ENCODE measurements around the gene SPDYE3.
"Not testable (repeated sequence)": the region's sequence is repeated elsewhere in the genome, so short reads cannot be mapped to it uniquely, and the experiment has no call there.

SPDYE3 gene

GRCh38 chr7:100270941-100271593, 36.4 kb upstream of the SPDYE3 start:
- H3K27me3 ChIP-seq (ENCODE audit: control insufficient read depth, insufficient read depth, low read length); H3K9me3 ChIP-seq (ENCODE audit: control insufficient read depth, low read length); H3K36me3 ChIP-seq (ENCODE audit: control insufficient read depth, insufficient read depth, low read length); H3K9ac ChIP-seq (ENCODE audit: low read length); H3K4me3 ChIP-seq (ENCODE audit: low read length): not testable (repeated sequence)
- peaks cover 13% of the 10 kb centered on the region for H3K4me1 ChIP-seq (ENCODE audit: control insufficient read depth, insufficient read depth, low read length)

DNA sequence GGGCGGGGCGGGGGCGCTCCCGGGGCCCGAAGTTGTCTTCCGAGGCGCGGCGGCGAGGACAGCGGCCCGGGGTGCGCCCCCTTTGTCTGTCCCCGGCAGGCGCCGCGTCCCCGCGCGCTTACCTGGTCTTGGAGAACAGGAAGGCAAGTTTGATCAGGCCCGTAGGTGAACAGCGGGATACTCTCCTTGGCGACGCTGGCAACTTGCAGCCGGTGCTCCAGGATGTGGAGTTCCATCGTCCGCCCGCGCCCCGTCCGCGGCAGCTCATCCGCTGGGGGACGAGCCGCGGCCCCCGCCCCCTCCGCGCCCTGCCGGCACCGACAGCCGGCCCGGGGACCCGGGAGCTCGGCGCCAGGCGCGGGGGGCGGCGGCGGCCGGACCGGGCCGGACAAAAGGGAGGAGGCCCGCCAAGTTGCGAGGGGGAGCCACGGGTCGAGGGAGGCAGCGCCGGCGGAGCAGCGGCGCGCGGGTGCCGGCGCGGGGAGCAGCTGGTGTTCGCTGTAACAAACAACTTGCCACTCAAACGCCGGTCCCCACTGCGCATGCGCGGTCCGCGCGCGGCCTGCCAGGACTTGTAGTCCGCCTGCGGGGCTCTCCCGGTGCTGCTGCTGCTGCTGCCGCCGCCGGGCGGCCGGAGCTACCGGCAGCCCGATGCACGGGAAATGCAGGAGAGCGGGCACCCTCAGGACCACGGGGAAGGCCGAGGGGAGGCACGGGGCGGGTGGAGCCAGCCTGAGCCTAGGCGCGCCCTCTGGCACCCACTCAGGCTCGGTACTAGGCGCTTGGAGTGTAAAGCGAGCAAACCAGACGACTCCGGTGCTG, 35.6 kb upstream of the SPDYE3 start:
- Histone ChIP-seq H3K4me1 (ENCODE audit: control insufficient read depth, insufficient read depth, low read length) (peaks cover 13% of the 10 kb centered on the region), H3K9me3 (ENCODE audit: control insufficient read depth, low read length) (no peaks in the 10 kb centered on the region), H3K9ac (ENCODE audit: low read length) (peak overlapping the region; percentile 50), H3K27me3 (ENCODE audit: control insufficient read depth, insufficient read depth, low read length) (no peaks in the 10 kb centered on the region), H3K36me3 (ENCODE audit: control insufficient read depth, insufficient read depth, low read length) (no peaks in the 10 kb centered on the region), H3K4me3 (ENCODE audit: low read length) (no peak overlapping the region)

- not testable (repeated sequence) for H3K4me3 ChIP-seq (ENCODE audit: low read length); H3K36me3 ChIP-seq (ENCODE audit: control insufficient read depth, insufficient read depth, low read length); H3K9me3 ChIP-seq (ENCODE audit: control insufficient read depth, low read length); H3K27me3 ChIP-seq (ENCODE audit: control insufficient read depth, insufficient read depth, low read length)
- peaks cover 13% of the 10 kb centered on the region for H3K4me1 ChIP-seq (ENCODE audit: control insufficient read depth, insufficient read depth, low read length)
- peak overlapping the region; percentile 50 for H3K9ac ChIP-seq (ENCODE audit: low read length)
Measured at GRCh38 chr7:100272538-100272902, 35.0 kb upstream of the SPDYE3 start.

DNA sequence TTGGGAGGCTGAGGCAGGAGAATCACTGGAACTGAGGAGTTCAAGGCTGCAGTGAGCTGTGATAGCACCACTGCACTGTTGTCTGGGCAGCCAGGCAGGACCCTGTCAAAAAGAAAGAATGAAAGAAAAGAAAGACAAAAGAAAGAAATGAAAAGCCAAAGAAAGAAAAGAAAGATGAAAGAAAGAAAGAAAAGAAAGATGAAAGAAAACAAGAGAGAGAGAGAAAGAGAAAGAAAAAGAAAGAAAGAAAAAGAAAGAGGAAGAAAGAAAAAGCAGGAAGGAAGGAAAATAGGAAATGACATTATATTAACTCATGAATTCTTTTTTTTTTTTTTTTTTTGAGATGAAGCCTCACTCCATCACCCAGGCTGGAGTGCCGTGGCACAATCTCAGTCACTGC, 32.4 kb upstream of the SPDYE3 start:
- H3K9ac ChIP-seq (ENCODE audit: low read length): no peak overlapping the region
- peaks cover 5% of the 10 kb centered on the region for H3K4me1 ChIP-seq (ENCODE audit: control insufficient read depth, insufficient read depth, low read length)
- no peaks in the 10 kb centered on the region for H3K36me3 ChIP-seq (ENCODE audit: control insufficient read depth, insufficient read depth, low read length)
- H3K27me3 ChIP-seq (ENCODE audit: control insufficient read depth, insufficient read depth, low read length): no peaks in the 10 kb centered on the region
- no peaks in the 10 kb centered on the region for H3K9me3 ChIP-seq (ENCODE audit: control insufficient read depth, low read length)
- H3K4me3 ChIP-seq (ENCODE audit: low read length): no peak overlapping the region

DNA sequence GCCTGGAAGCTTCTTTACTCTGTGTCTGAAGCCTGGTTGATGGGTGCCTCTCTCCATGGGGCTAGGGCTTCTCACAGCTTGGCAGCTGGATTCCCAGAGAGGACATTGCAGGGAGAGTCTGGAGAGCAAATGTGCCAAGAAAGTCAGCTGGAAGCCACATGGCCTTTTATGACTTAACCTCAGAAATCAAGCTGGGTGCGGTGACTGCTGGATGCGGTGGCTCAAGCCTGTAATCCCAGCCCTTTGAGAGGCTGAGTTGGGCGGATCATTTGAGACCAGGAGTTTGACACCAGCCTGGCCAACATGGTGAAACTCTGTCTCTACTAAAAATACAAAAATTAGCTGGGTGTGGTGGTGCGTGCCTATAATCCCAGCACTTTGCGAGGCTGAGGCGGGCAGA, 31.4 kb upstream of the SPDYE3 start:
- not testable (repeated sequence) for H3K4me1 ChIP-seq (ENCODE audit: control insufficient read depth, insufficient read depth, low read length); H3K4me3 ChIP-seq (ENCODE audit: low read length); H3K9ac ChIP-seq (ENCODE audit: low read length); H3K36me3 ChIP-seq (ENCODE audit: control insufficient read depth, insufficient read depth, low read length); H3K9me3 ChIP-seq (ENCODE audit: control insufficient read depth, low read length); H3K27me3 ChIP-seq (ENCODE audit: control insufficient read depth, insufficient read depth, low read length)

GRCh38 chr7:100282069-100282608, 25.4 kb upstream of the SPDYE3 start:
- H3K9ac ChIP-seq (ENCODE audit: low read length); H3K4me3 ChIP-seq (ENCODE audit: low read length); H3K9me3 ChIP-seq (ENCODE audit: control insufficient read depth, low read length); H3K4me1 ChIP-seq (ENCODE audit: control insufficient read depth, insufficient read depth, low read length); H3K27me3 ChIP-seq (ENCODE audit: control insufficient read depth, insufficient read depth, low read length); H3K36me3 ChIP-seq (ENCODE audit: control insufficient read depth, insufficient read depth, low read length): not testable (repeated sequence)

GRCh38 chr7:100283147-100283546, 24.4 kb upstream of the SPDYE3 start:
- H3K9ac ChIP-seq (ENCODE audit: low read length): not testable (repeated sequence)

DNA sequence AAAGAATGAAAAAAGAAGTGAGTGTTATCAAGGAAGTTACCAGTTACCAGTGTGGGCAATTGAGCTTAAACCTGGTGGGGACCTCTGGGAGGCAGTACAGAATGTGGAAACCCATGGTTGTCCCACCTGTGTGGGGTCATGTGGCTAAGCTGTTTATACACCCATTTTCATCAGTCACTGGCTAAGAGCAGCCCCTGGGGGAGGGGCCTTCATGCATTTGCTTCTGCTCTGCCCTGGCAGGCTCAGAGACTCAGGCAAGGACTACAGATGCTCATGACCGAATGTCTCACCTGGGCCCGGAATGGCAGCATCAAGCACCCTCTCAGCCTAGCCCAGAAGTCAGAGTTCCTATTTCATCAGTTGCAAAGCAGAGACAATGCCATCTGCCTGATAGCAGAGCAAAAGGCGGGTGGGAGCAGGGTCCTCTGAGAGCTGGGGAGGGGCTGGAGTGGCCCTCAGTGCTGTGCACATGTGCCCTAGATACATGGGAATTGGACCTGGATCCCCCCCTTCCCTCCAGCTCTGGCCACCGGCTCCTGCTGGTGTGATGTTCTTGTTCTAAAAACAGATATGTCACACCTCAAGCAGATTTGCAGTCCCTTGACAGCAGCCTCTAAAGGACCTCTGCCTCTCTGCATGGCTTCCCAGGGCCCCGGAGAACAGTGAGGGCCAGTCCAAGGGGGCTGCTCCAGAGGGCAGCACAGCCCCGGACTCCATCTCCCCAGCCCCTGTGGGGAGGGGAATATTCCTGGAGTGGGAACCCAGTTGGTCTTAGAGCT, 20.1 kb upstream of the SPDYE3 start:
- not testable (repeated sequence) for H3K27me3 ChIP-seq (ENCODE audit: control insufficient read depth, insufficient read depth, low read length); H3K9me3 ChIP-seq (ENCODE audit: control insufficient read depth, low read length); H3K36me3 ChIP-seq (ENCODE audit: control insufficient read depth, insufficient read depth, low read length)

More at GRCh38 chr7:100283147-100283546, 24.4 kb upstream of the SPDYE3 start:
- not testable (repeated sequence) for H3K27me3 ChIP-seq (ENCODE audit: control insufficient read depth, insufficient read depth, low read length); H3K4me3 ChIP-seq (ENCODE audit: low read length); H3K4me1 ChIP-seq (ENCODE audit: control insufficient read depth, insufficient read depth, low read length); H3K9me3 ChIP-seq (ENCODE audit: control insufficient read depth, low read length); H3K36me3 ChIP-seq (ENCODE audit: control insufficient read depth, insufficient read depth, low read length)

DNA sequence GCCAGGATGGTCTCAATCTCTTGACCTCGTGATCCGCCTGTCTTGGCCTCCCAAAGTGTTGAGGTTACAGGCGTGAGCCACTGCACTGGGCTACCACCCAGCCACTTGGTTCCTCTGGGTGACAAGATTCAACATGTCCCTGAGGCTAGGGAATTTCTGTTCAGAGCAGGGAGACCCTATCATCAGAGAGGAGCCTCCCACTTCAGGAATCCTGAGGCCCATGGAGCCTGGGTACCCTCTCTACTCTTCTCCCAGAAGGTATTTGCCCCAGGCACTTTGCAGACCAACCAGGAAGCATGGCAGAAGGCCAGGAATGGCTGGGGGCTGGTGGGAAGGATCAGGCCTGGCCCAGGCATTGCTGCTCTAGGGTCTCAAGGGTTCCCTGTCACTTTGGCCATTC, 19.2 kb upstream of the SPDYE3 start:
- not testable (repeated sequence) for H3K9me3 ChIP-seq (ENCODE audit: control insufficient read depth, low read length); H3K27me3 ChIP-seq (ENCODE audit: control insufficient read depth, insufficient read depth, low read length); H3K36me3 ChIP-seq (ENCODE audit: control insufficient read depth, insufficient read depth, low read length); H3K4me1 ChIP-seq (ENCODE audit: control insufficient read depth, insufficient read depth, low read length); H3K4me3 ChIP-seq (ENCODE audit: low read length); H3K9ac ChIP-seq (ENCODE audit: low read length)

More for the DNA sequence above, 20.1 kb upstream of the SPDYE3 start:
- not testable (repeated sequence) for H3K9ac ChIP-seq (ENCODE audit: low read length); H3K4me3 ChIP-seq (ENCODE audit: low read length); H3K4me1 ChIP-seq (ENCODE audit: control insufficient read depth, insufficient read depth, low read length)

- H3K9me3 ChIP-seq (ENCODE audit: control insufficient read depth, low read length); H3K27me3 ChIP-seq (ENCODE audit: control insufficient read depth, insufficient read depth, low read length); H3K36me3 ChIP-seq (ENCODE audit: control insufficient read depth, insufficient read depth, low read length); H3K4me1 ChIP-seq (ENCODE audit: control insufficient read depth, insufficient read depth, low read length); H3K4me3 ChIP-seq (ENCODE audit: low read length); H3K9ac ChIP-seq (ENCODE audit: low read length): not testable (repeated sequence)
Measured at GRCh38 chr7:100292162-100292561, 15.3 kb upstream of the SPDYE3 start.

DNA sequence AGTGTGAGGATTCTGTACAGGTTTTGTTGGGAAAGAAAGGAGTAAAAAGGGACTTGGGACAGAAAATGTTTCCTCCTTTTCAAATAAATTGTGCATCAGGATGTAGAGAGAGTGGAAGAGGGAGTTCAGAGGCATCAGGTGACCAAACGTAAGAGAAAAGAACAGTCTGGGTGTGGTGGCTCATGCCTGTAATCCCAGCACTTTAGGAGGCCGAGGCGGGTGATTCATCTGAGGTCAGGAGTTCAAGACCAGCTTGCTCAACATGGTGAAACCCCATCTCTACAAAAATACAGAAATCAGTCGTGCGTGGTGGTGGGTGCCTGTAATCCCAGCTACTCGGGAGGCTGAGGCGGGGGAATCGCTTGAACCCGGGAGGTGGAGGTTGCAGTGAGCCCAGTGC, 12.2 kb upstream of the SPDYE3 start:
- not testable (repeated sequence) for H3K9me3 ChIP-seq (ENCODE audit: control insufficient read depth, low read length); H3K36me3 ChIP-seq (ENCODE audit: control insufficient read depth, insufficient read depth, low read length); H3K4me3 ChIP-seq (ENCODE audit: low read length); H3K4me1 ChIP-seq (ENCODE audit: control insufficient read depth, insufficient read depth, low read length); H3K27me3 ChIP-seq (ENCODE audit: control insufficient read depth, insufficient read depth, low read length); H3K9ac ChIP-seq (ENCODE audit: low read length)

Measured in mucosa of stomach (tissue), 1 donor.